HG03175 (cell line): ENCODE measurements around the gene NEDD8.

ENCODE experiments used
- ATAC-seq: cut with Tn5 transposase; IDR thresholded peaks from one replicate; pipeline ENCODE4 v1.9.1; 2021; ENCODE audit warnings: mild to moderate bottlenecking, moderate library complexity; ENCODE audit not compliant: unreplicated experiment

NEDD8 gene

DNA sequence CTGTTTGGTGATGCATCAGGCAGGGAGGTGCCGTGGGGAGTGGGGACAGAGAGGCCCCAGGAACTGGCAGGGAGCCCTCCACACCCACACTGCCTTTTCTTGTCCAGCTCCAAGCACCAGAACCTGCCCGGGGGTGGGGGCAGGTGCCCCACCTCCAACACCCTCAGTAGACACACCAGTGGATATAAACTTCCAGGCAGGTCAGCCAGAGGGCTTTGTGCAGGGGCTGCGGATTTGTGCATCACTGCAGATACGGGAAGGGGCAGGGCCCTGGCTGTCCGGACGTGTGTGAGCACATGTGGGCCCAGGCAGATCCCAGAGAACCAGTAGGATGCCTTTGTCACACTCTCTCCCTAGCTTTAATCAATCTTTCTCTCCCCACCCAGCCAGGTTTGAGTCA, 32.1 kb upstream of the NEDD8 start:
- no peak for ATAC-seq

DNA sequence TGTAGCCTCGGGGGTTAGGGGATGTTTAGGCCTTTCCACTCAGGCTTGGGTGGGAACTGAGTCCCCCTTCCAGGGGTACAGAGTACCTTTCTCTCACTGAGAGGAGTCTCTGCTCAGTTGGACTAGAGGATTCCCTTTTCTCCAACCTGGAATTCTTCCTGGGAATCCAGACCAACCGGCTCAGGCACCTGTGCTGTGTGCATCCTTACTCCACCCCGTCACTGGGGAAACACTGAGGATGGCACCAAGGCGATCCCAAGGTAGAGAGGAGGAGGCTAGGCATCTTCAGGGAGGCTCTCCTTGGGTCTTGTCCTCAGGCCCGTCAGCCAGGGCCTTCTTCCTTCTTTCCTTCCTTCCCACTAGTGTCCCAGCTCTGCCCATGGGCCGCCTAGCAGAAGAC, 31.7 kb upstream of the NEDD8 start:
- no peak for ATAC-seq

DNA sequence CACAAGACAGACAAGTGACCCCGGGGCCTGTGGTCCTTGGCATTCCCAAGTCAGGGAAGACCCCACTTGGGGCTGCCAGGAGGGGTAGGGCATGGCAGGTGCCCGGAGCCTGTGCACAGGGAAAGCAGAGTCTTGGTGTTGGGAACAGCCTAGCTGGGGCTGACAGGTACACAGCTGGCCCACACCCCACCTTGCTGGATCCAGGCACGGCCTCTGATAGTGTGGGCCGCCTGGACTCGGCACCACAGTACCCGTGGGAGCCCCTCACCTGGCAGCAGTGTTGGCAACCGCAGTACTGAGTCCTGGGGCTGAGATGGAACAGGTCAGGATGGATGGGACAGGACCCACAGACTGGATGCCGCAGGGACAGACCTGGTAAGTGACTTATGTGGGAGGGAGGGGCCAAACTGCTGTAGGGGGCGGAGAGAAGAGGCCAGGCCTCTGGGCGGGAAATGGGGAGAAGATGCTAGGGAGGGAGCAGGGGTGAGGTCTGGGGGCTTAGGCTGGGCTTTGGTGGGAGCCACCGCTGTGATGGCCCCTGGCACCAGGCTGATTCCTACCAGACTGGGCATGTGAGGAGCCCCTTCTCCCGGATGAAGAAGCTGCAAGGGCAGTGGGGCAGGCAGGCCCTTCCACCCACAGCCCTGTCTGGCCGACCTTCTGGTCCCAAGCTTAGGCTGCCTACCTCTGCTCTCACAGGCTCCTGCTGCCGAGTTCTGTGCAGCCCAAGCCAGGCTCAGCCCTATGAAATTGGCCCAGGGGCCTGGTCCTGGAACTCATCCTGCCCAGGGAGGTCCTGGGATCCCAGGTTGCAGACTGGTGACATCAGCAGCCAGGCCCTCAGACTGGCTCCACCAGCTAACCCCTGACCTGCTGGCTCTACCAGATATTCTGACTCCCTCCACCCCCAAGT, 30.9 kb upstream of the NEDD8 start, which contains the start of gene TGM1:
Gene TGM1, minus strand, starts transcription at position 357 of the 913 bp plus-strand sequence. CDS start 825 bp downstream, outside the sequence.
- no peak for ATAC-seq

DNA sequence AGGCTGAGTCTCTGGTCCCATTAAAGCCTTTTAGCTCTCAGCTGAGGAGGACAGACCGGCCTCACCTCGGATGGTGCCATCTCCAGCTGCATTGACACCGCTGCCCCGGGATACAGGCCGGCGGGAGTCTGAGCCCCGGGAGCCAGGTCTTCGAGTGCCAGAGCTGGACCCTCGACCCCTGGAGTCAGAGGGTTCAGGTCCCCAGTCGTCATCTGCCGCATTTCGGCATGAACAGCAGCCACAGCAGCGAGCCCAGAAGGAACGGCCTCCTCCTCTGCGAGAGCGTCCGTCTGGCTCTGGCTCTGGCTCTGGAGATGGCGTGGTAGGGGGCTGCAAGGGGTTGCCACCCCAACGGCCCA, 29.8 kb upstream of the NEDD8 start:
- ATAC-seq = no peak

DNA sequence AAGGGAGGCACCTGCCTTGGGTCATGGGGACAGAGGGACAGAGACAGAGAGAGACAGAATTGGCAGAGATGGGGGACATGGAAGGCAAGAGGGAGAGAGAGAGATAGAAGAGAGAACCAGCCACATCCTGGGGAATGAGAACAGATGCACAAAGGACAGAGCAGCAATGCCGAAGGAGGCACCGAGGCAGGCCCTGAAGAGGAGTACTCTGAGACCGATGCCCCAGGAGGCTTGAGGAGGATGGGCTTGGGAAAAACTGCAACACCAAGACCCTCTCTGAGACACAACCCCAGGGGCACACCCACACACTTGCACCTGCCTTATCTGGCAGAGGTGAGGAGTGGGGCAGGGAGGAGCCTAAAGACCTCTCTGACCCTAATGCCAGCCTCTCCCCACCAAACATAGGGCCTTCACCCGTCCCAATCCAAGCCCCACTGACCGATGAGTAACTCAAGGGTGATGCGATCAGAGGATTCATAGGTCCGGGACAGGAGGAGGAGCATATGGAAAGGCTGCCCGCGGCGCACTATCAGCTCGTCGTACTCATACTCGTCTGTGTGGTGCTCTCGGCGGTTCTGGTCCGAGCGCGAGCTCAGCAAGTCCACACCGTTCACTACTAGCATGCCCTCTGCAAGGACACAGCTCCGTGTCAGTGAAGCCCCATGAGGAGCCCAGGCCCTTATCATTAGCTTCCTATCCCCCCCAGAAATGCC, 29.2 kb upstream of the NEDD8 start:
- no peak for ATAC-seq

DNA sequence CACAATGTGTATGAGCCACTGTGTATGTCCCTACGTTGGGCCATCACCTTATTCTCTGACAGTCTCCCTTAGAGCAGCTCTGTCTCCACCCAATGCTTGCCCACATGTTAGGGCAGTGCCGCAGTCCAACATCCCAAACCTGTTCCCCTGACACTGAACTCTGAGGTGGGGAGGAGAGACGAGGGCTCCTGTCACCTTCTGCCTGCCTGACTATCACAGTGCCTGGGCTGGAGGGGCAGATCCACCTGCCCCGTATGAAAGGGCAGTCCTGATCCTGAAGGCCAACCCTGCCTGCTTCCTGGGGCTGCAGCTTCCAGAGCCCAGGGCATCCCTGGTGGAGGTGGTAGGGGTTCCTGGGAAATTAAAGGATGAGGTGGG, 28.6 kb upstream of the NEDD8 start:
- ATAC-seq = no peak

DNA sequence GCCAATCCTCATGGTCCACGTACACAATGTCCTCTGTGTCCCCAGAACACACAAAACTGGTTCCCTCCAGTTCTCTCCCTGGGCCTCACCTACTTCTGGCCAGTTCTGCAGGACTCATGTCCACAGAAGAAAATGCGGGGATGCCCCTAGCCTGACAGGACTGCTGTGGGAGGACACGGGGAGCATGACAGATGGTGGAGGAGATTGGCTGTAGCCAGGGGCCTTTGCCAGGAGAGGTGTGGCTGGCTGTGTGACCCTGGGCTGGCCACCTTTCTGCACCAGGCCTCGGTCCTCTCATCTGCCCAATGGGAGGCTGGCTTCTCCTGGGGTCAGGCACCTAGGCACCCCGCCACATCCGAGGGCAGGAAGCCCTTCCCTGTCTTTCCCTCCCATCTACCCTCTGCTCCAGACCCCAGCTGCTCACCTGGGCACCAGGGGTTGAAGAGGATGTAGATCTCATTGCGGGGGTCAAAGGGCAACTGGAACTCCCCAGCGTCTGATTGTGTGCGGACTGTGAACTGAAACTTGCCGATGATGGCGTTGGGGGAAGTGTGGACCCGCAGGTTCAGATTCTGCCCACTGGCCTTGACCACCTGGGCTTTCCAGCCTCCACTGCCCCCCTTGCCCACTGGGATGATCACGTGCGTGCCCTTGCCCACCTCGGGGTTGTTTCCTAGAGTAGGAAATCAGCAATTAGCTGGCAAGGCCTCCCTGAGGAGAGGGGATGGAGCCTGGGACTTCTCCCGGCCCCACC, 28.0 kb upstream of the NEDD8 start:
- ATAC-seq = no peak

DNA sequence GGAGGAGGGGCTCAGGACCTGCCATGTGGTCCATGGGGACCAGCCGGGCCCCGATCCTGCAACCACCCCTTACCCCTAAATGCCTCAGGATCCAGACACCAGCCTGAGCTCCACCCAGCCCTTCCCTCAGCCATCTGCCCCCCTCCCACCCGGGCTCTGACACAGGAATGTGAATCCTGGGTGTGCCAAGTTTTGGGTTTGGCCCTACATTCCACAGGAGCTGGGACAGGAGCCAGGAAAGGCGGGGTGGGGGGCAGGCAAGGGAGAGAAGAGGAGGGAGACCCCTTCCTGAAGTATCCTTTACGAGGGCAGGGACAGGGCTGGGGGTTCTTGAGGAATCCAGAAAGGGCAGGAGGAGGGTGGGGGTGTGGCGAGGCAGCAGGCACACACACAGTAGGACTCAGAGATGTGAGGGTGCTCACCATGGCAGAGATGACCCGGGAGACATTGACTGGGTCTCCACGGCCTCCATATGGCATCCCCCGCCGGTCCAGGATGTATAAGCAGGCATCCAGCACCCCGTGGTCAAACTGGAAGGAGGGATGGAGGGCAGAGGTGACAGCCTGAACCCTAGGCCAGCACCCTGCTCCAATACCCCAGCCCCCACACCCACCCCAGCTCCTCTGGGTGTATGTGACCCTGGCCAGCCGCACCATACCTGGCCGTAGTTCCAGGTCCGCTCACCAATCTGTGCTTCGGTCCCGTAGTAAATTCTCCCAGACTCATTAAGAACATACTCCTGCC, 27.3 kb upstream of the NEDD8 start:
- no peak for ATAC-seq

DNA sequence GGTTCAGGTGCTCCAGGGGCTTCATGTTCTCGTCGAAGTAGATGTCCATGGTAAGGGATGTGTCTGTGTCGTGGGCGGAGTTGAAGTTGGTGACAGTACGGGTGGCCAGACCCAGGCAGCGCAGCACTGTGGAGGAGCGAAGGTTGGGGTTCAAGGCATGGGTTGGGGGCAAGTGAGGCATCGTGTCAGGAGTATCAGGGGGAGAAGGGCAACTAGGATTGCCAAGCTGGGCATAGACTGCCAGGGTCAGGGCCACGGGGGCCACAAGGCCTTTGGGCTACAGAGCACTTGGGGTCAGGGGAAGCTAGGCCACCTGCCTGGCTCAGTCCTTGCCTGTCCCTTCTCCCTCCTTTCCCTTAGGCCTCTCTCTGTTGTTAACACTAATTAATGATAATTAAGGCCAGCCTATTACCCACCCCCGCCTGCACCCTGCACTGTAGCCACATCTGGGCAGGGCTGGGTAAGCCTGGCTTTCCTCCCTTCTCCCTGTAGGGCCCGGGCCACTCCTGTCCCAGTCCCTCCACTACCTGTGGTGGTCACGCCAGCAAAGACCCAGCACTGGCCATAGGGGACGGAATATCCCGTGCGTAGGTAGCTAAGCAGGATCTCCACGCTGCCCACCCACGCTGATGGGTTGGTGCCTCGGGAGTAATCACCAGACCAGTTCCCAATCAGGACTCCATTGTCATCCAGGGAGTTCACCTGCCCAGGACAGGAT, 26.5 kb upstream of the NEDD8 start:
- ATAC-seq = no peak

DNA sequence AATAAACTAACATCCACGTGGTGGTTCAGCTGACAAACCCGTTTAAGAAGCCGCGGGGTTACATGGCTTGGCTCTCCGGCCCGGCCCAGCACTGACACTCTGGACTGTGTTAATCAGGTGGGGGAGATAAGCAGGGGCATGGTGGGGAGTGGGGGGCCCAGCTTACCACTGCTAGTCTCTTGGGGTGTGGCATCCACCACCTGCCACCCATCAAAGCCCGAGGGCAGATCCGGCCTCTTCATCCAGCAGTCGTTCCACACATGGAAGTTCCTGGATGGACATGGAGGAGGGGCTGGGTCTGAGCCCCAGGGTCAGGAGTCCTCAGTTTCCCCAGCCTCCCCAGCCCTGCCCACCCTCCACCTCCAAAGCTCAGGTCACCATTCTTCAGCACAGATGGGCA, 26.0 kb upstream of the NEDD8 start:
- no peak for ATAC-seq

DNA sequence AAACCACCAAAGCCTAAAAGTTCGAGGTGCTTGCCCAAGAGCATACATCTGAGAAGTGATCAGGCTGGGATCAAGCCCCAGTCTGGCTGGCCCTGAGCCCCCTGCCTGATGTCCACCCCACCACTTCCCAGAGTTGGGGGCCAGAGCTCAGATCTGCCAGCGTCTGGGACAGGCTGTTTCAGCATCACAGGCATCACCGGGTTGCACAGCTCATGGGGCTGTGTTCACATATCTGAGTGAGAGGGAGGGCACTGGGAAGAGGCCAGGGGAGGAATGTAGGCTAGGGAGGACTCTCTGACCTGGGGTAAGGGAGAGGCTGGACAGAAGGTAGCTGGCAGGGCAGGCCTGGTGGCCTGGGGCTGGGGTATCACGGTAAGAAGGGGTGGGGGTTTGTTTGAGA, 24.8 kb upstream of the NEDD8 start:
- ATAC-seq = no peak

DNA sequence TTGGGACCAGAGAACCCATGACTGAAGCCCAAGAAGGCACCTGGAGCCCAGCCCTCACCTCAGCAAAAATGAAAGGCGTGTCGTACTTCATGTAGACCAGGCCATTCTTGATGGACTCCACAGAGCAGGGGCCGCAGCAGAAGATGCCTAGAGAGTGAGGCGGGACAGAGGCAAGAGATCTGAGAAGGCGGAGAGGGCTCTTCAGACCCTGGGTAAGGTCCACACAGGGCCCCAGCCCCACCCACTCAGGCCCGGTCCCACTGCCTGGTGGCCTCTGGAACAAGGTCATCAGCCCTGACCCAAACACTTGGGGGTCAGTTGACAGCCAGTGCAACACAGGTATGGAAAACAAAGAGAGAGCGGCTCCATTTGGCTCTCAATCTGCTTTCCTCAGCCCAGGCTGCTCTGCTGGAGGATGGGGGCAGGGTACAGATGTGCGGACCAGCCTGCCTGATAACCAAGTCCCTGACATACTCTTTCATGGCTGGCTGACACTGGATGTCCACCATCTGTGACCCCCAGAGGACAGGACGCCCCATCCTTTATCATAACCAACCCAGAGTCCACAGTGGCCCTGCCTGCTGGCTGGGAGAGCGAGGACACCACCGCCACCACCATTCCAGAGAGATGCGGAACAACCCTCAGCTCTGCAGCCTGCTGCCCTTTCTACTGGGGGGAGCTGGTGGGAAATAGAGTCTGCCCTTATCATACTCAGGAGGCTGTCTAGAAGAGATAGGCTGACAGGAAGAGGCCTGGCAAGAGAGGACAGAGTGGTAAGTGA, 24.0 kb upstream of the NEDD8 start:
- ATAC-seq = no peak

DNA sequence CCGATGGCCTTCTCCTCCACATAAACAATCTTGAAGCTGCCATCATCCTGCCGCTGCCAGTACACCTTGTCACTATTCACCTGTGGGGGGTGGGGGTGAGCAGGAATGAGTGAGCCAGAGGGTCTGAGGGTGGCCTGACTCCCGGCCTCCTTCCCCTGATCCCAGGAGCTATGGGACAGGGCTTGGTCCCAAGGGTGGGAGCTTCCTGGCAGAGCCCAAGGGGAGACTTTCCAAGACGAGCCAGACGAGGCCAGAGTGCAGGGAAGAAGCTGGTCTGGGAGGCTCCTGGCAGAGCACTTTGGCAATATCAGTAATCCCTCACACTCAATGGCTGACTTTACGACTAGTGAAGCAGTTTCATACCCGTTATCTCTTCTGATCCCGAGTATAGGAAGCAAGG, 23.3 kb upstream of the NEDD8 start:
- no peak for ATAC-seq

DNA sequence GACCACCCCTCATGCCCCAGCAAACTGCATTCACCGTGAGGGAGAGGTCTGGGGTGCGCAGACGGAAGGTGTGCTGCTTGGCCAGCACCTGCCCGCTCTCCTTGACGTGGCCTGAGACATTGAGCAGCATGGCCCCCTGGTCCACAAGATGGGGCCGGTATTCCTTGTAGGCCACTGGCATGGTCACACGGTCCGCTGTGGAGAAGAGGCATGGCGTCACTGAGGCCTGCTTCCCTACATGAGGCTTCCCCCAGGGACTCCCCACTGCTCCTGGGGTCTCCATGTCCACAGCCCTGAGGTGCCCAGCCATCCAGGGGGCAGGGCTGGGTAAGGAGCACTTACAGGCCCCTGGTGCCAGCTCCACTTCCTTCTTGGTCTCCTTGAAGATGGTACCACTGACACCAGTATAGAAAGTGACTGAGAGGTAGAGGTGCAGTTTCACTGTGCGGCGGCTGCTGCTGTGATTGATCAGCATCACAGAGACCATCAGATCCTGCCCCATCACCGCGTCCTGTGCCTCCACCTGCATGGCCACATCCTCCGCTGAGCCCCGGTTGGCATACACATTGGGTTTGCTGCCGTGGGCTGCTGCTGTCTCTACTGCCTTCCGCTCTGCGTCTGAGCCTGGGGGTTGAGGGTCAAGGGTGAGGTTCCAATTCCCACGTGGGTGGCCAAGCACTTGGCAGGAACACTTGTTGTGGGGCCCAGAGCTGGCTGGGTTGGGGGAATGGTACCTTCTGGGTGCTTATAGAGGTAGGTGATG, 22.6 kb upstream of the NEDD8 start:
- ATAC-seq = no peak

DNA sequence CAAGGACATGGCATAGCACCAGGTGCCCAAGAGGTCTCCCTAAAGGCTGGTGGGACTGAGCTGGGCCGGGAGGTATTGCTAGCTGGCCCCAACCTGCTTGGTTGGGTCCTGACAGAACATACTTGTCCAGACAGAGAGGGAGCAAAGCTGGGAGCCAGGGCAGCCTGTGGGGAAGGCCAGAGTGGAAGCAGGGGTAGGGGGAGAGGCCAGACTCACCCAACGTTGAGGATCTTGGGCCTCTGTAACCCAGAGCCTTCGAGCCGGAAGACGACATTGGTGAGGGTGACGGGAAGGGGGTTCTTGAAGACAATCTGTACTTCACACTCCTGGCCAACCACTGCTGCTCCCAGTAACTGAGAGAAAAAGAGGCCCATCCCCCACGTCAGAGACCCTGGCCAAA, 21.8 kb upstream of the NEDD8 start:
- no peak for ATAC-seq

DNA sequence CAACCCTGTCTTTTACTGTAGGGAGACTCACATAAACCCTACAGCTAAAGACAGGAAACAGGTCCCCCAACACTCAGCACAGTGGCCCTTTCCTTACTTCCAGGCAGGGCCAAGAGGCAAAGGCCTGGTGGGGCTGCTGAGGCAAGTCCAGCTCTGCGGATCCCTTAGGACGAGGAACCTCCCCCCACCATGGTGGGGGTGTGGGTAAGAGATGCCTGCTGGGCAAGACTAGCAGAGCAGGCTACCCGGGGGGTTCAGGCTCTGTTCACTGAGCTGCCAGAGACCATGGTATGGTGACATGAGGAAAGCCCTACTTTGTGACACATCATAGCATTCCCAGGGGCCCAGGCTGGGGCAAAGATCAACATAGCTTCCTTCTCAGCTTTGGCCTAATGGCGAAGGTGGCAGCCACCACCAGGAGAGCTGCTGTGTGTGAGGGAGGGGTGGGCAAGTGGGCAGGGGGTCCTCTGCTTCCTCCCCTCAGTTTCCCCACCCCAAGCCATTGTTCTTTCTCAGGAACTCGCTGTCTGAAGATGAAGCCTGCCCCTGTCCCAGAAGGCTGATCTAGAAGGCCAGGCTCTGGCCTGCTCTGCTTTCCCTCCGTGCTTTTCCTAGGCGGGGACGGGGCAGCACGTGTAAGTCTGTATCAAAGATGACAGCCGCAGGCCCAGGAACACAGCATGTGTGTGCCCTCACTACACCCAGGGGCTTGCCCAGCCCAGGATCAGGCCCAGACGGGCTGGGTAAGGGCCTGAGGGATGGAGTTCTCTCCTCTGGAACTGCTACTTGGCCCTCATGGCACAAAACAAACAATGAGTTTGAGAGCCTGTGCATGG, 20.3 kb upstream of the NEDD8 start:
- no peak for ATAC-seq

DNA sequence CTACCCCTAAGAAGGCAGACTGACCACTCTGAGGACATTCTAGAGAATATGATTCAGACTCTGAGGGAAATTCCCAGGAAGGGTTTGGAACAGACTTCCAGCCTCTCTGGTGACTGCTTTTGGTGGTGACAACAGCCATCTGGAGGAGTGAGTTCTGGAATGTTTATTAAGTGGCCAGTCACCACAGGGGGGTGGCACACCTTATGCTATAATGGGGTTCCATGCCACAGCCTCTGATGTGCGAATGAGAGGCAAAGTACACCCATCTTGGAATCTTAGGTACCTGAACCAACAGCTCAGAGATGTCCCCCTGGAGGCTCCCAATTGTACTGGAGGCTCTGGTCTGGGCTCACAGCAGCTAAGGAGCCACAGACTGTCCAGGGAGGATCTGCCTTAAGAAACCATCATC, 19.7 kb upstream of the NEDD8 start:
- ATAC-seq = no peak

DNA sequence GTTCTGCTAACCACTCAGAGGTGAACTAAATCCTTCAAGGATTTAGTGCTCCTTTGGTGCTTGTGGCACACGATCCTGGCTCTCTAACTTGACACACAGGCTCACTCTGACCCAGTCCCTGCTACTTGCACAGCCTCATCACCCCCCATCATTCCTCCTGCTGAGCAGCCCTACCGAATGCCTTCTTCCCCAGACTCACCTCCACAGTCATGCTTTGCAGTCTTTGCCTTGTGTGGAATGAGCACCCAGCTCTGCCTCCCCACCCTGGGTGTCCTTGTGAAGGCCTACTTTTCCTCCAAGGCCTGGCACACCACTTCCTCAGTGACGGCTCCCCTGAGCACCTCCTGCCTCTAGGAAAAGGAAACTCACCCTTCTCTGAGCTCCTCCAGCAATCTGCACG, 18.2 kb upstream of the NEDD8 start:
- no peak for ATAC-seq
